Measurements from ENCODE around the gene HTRA3.

The HTRA3 gene

DNA sequence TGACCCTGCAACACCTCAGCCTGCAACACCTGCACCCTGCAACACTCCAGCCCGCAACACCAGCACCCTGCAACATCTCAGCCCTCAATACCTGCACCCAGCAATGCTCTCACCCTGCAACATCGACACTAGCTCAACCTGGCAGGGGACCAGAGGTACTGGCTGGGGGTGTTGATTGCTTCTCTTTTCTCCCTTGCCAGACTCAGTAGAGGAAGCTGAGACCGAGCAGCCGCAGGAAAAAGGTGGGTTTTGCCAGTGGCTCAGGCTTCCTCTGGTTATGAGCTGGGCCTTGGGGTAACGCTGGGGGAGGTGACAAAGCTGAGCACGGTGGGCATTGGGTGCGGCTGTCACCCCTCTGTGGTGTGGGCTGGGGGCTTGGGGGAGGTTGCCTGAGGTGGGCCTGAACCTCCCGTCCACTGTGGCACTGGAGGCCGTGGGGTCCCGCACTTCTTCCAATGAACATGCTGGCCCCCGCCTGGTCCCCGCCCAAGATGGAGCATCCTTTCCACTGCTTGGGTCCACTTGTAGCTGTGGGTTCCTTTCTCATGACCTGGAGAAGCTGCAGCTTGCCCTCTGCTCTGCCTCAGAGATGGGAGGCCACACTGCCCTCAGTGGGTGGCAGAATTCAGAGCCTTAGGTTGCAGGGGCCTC is 44.5 kb upstream of the HTRA3 start:
- H3K4me2 ChIP-seq (ENCODE audit: low read depth, low read length, poor library complexity, severe bottlenecking), result no peak overlapping the region
- no peak for TF ChIP-seq EZH2phosphoT487 (conservative IDR thresholded peaks at IDR 0.05; ENCODE audit: low read length)
- TF ChIP-seq, protein P1, sequence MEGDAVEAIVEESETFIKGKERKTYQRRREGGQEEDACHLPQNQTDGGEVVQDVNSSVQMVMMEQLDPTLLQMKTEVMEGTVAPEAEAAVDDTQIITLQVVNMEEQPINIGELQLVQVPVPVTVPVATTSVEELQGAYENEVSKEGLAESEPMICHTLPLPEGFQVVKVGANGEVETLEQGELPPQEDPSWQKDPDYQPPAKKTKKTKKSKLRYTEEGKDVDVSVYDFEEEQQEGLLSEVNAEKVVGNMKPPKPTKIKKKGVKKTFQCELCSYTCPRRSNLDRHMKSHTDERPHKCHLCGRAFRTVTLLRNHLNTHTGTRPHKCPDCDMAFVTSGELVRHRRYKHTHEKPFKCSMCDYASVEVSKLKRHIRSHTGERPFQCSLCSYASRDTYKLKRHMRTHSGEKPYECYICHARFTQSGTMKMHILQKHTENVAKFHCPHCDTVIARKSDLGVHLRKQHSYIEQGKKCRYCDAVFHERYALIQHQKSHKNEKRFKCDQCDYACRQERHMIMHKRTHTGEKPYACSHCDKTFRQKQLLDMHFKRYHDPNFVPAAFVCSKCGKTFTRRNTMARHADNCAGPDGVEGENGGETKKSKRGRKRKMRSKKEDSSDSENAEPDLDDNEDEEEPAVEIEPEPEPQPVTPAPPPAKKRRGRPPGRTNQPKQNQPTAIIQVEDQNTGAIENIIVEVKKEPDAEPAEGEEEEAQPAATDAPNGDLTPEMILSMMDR (IDR thresholded peaks at IDR 0.05; ENCODE audit: insufficient read depth, low read length, poor library complexity, severe bottlenecking), result no peak
- H3K9ac ChIP-seq (ENCODE audit: low read length), result no peak overlapping the region
- H3K9me3 ChIP-seq (ENCODE audit: insufficient read depth, low read length), result no peaks in the 10 kb centered on the region
- H3K27ac ChIP-seq (ENCODE audit: low read depth, low read length), result no peak overlapping the region
- H3K4me3 ChIP-seq (ENCODE audit: insufficient read depth, low read length, poor library complexity, severe bottlenecking), result no peak overlapping the region
- H3K27me3 ChIP-seq (ENCODE audit: low read length), result no peaks in the 10 kb centered on the region
- no peaks in the 10 kb centered on the region for H4K20me1 ChIP-seq (ENCODE audit: low read depth, low read length)
- H3K36me3 ChIP-seq (ENCODE audit: low read length), result no peaks in the 10 kb centered on the region
- H2AFZ ChIP-seq (ENCODE audit: low read depth, low read length, severe bottlenecking), result no peak overlapping the region
- H3K9me2 ChIP-seq (replicated peaks; ENCODE audit: insufficient read depth, low read length), result no peaks in the 10 kb centered on the region
- 0 out of 2 replicates have a peak, but pooled peaks cover 4% of the 10 kb centered on the region for H3F3A ChIP-seq (ENCODE audit: insufficient read depth)
- no peaks in the 10 kb centered on the region for H3K79me2 ChIP-seq (ENCODE audit: insufficient read depth, low read length)

DNA sequence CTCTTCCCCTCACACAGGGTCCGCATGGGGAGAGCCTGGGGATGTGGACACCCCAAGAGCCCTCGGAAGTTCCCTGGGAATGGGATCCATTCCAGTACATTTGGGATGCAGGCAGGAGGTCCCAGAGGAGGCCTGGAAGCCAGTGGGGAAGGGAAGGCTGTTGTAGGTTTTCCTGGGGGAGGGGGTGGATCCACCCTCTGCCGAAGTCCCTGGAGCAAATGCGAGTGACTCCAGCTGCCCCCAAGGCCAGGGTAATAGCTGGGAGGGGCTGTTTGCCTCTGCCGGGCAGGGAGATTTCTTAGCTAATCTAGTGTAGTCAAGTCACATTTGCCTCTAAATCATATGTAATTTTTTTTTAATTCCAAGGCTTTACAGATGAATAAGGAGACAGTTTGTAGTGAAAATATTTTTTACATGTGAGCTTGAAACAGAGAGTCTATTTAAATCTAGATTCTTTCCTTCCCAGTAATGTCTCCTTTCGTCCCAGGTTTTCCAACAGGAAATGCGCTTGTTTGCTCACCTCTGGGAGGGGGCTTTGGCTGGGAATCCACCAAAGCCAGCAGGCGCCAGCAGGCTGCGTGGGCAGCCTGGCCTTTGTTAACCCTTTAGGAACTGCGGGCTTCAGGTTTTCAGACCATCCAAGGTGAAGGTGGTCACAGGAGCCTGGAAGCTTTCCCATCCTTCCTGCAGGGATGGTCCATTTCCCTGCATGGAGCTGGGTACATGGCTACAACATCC is 43.7 kb upstream of the HTRA3 start:
- no peak overlapping the region for H3K9ac ChIP-seq (ENCODE audit: low read length)
- H3K4me3 ChIP-seq (ENCODE audit: insufficient read depth, low read length, poor library complexity, severe bottlenecking), result no peak overlapping the region
- 0 out of 2 replicates have a peak, but pooled peaks cover 7% of the 10 kb centered on the region for H3F3A ChIP-seq (ENCODE audit: insufficient read depth)
- H3K36me3 ChIP-seq (ENCODE audit: low read length), result no peaks in the 10 kb centered on the region
- TF ChIP-seq, protein P1 (IDR thresholded peaks at IDR 0.05; ENCODE audit: insufficient read depth, low read length, poor library complexity, severe bottlenecking), result no peak
- TF ChIP-seq EZH2phosphoT487 (conservative IDR thresholded peaks at IDR 0.05; ENCODE audit: low read length), result no peak
- no peaks in the 10 kb centered on the region for H3K9me2 ChIP-seq (replicated peaks; ENCODE audit: insufficient read depth, low read length)
- no peaks in the 10 kb centered on the region for H3K79me2 ChIP-seq (ENCODE audit: insufficient read depth, low read length)
- H3K9me3 ChIP-seq (ENCODE audit: insufficient read depth, low read length), result no peaks in the 10 kb centered on the region
- H2AFZ ChIP-seq (ENCODE audit: low read depth, low read length, severe bottlenecking), result no peak overlapping the region
- H4K20me1 ChIP-seq (ENCODE audit: low read depth, low read length), result no peaks in the 10 kb centered on the region
- H3K27ac ChIP-seq (ENCODE audit: low read depth, low read length), result no peak overlapping the region
- no peak overlapping the region for H3K4me2 ChIP-seq (ENCODE audit: low read depth, low read length, poor library complexity, severe bottlenecking)
- no peaks in the 10 kb centered on the region for H3K27me3 ChIP-seq (ENCODE audit: low read length)

- TF ChIP-seq, protein P1 (IDR thresholded peaks at IDR 0.05; ENCODE audit: insufficient read depth, low read length, poor library complexity, severe bottlenecking), result no peak
- no peak for TF ChIP-seq EZH2phosphoT487 (conservative IDR thresholded peaks at IDR 0.05; ENCODE audit: low read length)
- Histone ChIP-seq H2AFZ (ENCODE audit: low read depth, low read length, severe bottlenecking) (no peak overlapping the region), H3F3A (ENCODE audit: insufficient read depth) (0 out of 2 replicates have a peak, but pooled peaks cover 7% of the 10 kb centered on the region), H3K27me3 (ENCODE audit: low read length) (no peaks in the 10 kb centered on the region), H3K9me2 (replicated peaks; ENCODE audit: insufficient read depth, low read length) (no peaks in the 10 kb centered on the region), H3K9ac (ENCODE audit: low read length) (no peak overlapping the region), H3K27ac (ENCODE audit: low read depth, low read length) (no peak overlapping the region), H3K4me2 (ENCODE audit: low read depth, low read length, poor library complexity, severe bottlenecking) (no peak overlapping the region), H3K4me3 (ENCODE audit: insufficient read depth, low read length, poor library complexity, severe bottlenecking) (no peak overlapping the region), H3K79me2 (ENCODE audit: insufficient read depth, low read length) (no peaks in the 10 kb centered on the region), H3K9me3 (ENCODE audit: insufficient read depth, low read length) (no peaks in the 10 kb centered on the region), H4K20me1 (ENCODE audit: low read depth, low read length) (no peaks in the 10 kb centered on the region), H3K36me3 (ENCODE audit: low read length) (no peaks in the 10 kb centered on the region)
Observed at GRCh38 chr4:8227201-8227770, 42.3 kb upstream of the HTRA3 start.

Data from SU-DHL-6 (cell line).